NCI-H345 (cell line): ENCODE results near the gene HPN.

Experiments used
- DNase-seq: peaks from one replicate; lab custom pipeline; 2025; lab: John Stamatoyannopoulos, UW

Gene HPN

GRCh38 chr19:35061583-35062373, 20.3 kb downstream of the HPN start:
- DNase-seq: no peak

GRCh38 chr19:35062942-35063341, 21.4 kb downstream of the HPN start:
- no peak for DNase-seq

GRCh38 chr19:35063940-35064818, 22.7 kb downstream of the HPN start:
- DNase-seq: no peak

GRCh38 chr19:35065574-35065973, 24.1 kb downstream of the HPN start:
- DNase-seq: no peak

GRCh38 chr19:35066121-35066520, 24.6 kb downstream of the HPN start:
- no peak for DNase-seq

- peak; percentile 86 for DNase-seq
Observed at GRCh38 chr19:35066691-35067563, 25.4 kb downstream of the HPN start.

- no peak for DNase-seq
Observed at GRCh38 chr19:35068941-35069634, 27.6 kb downstream of the HPN start.

- no peak for DNase-seq
Observed at GRCh38 chr19:35069696-35070095, 28.2 kb downstream of the HPN start.

GRCh38 chr19:35070471-35070870, 28.9 kb downstream of the HPN start:
- no peak for DNase-seq

- no peak for DNase-seq
Observed at GRCh38 chr19:35073516-35073915, 32.0 kb downstream of the HPN start.

- DNase-seq: no peak
Observed at GRCh38 chr19:35073941-35074340, 32.4 kb downstream of the HPN start.

GRCh38 chr19:35074426-35075201, 33.1 kb downstream of the HPN start:
- DNase-seq: no peak

GRCh38 chr19:35075202-35076025, 33.9 kb downstream of the HPN start:
- DNase-seq: no peak

GRCh38 chr19:35076026-35076370, 34.5 kb downstream of the HPN start:
- no peak for DNase-seq

- no peak for DNase-seq
Observed at GRCh38 chr19:35076657-35077056, 35.1 kb downstream of the HPN start.

- DNase-seq: no peak
Observed at GRCh38 chr19:35077411-35078223, 36.1 kb downstream of the HPN start.

GRCh38 chr19:35079826-35080225, 38.3 kb downstream of the HPN start:
- no peak for DNase-seq

GRCh38 chr19:35080613-35081170, 39.2 kb downstream of the HPN start:
- no peak for DNase-seq

GRCh38 chr19:35081201-35081600, 39.7 kb downstream of the HPN start:
- DNase-seq: no peak
